ENCODE measurements around the gene TMEM223.

The TMEM223 gene

GRCh38 chr11:62805076-62805892 is 13.5 kb upstream of the TMEM223 start, which contains the start of gene NXF1 (continued):
- TF ChIP-seq KLF7 (tag by site-specific recombination; IDR thresholded peaks at IDR 0.05; ENCODE audit: borderline replicate concordance) (no peak), SP2 (tag by site-specific recombination; IDR thresholded peaks at IDR 0.05) (peak; percentile 84), ZFP41 (tag by site-specific recombination; IDR thresholded peaks at IDR 0.05; ENCODE audit: borderline replicate concordance) (no peak), ZNF2 (tag by site-specific recombination; IDR thresholded peaks at IDR 0.05) (no peak), ZNF121 (tag by site-specific recombination; IDR thresholded peaks at IDR 0.05) (no peak), MZF1 (tag by site-specific recombination; IDR thresholded peaks at IDR 0.05; ENCODE audit: borderline replicate concordance) (no peak; the same call in 1 of the 2 replicates), ZNF391 (tag by site-specific recombination; IDR thresholded peaks at IDR 0.05; ENCODE audit: borderline replicate concordance, low read depth) (peak; percentile 78; the same call in 1 of the 2 replicates), ZNF184 (tag by site-specific recombination; IDR thresholded peaks at IDR 0.05) (peak; percentile 29; the same call in 1 of the 2 replicates), ZBTB7A (tag by site-specific recombination; IDR thresholded peaks at IDR 0.05; ENCODE audit: low read depth) (no peak), KLF10 (tag by site-specific recombination; IDR thresholded peaks at IDR 0.05) (peak; percentile 30; the same call in 1 of the 2 replicates), ZNF311 (tag by site-specific recombination; IDR thresholded peaks at IDR 0.05; ENCODE audit: borderline replicate concordance) (no peak), ZBTB8A (tag by site-specific recombination; IDR thresholded peaks at IDR 0.05) (peak; percentile 94), ZNF510 (tag by site-specific recombination; IDR thresholded peaks at IDR 0.05; ENCODE audit: insufficient replicate concordance) (no peak), OVOL3 (tag by site-specific recombination; IDR thresholded peaks at IDR 0.05) (no peak), ZBTB11 (tag by site-specific recombination; conservative IDR thresholded peaks at IDR 0.05; ENCODE audit: low read depth) (0 out of 2 replicates have a peak, but pooled peaks have one; percentile 20), ZNF292 (tag by site-specific recombination; IDR thresholded peaks at IDR 0.05; ENCODE audit: borderline replicate concordance, low read depth) (no peak), ZEB2 (tag by site-specific recombination; IDR thresholded peaks at IDR 0.05) (peak; percentile 57), ZBTB6 (tag by site-specific recombination; IDR thresholded peaks at IDR 0.05) (peak; percentile 28; the same call in 1 of the 2 replicates), ZNF549 (tag by site-specific recombination; IDR thresholded peaks at IDR 0.05) (no peak), ZNF585B (tag by site-specific recombination; IDR thresholded peaks at IDR 0.05) (no peak), ZNF654 (tag by site-specific recombination; IDR thresholded peaks at IDR 0.05; ENCODE audit: low read depth) (no peak), ZNF169 (tag by site-specific recombination; IDR thresholded peaks at IDR 0.05) (no peak), ZNF23 (tag by site-specific recombination; IDR thresholded peaks at IDR 0.05; ENCODE audit: borderline replicate concordance) (no peak), ZNF239 (tag by site-specific recombination; IDR thresholded peaks at IDR 0.05) (no peak), ZFP37 (tag by site-specific recombination; IDR thresholded peaks at IDR 0.05) (no peak)
- TF ChIP-seq, protein P1, sequence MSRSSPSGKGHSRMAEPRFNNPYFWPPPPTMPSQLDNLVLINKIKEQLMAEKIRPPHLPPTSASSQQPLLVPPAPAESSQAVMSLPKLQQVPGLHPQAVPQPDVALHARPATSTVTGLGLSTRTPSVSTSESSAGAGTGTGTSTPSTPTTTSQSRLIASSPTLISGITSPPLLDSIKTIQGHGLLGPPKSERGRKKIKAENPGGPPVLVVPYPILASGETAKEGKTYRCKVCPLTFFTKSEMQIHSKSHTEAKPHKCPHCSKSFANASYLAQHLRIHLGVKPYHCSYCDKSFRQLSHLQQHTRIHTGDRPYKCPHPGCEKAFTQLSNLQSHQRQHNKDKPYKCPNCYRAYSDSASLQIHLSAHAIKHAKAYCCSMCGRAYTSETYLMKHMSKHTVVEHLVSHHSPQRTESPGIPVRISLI (tag by site-specific recombination; IDR thresholded peaks at IDR 0.05) = no peak
- TF ChIP-seq, protein P2, sequence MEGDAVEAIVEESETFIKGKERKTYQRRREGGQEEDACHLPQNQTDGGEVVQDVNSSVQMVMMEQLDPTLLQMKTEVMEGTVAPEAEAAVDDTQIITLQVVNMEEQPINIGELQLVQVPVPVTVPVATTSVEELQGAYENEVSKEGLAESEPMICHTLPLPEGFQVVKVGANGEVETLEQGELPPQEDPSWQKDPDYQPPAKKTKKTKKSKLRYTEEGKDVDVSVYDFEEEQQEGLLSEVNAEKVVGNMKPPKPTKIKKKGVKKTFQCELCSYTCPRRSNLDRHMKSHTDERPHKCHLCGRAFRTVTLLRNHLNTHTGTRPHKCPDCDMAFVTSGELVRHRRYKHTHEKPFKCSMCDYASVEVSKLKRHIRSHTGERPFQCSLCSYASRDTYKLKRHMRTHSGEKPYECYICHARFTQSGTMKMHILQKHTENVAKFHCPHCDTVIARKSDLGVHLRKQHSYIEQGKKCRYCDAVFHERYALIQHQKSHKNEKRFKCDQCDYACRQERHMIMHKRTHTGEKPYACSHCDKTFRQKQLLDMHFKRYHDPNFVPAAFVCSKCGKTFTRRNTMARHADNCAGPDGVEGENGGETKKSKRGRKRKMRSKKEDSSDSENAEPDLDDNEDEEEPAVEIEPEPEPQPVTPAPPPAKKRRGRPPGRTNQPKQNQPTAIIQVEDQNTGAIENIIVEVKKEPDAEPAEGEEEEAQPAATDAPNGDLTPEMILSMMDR (tag by site-specific recombination; IDR thresholded peaks at IDR 0.05) = no peak
- TF ChIP-seq, protein P3, sequence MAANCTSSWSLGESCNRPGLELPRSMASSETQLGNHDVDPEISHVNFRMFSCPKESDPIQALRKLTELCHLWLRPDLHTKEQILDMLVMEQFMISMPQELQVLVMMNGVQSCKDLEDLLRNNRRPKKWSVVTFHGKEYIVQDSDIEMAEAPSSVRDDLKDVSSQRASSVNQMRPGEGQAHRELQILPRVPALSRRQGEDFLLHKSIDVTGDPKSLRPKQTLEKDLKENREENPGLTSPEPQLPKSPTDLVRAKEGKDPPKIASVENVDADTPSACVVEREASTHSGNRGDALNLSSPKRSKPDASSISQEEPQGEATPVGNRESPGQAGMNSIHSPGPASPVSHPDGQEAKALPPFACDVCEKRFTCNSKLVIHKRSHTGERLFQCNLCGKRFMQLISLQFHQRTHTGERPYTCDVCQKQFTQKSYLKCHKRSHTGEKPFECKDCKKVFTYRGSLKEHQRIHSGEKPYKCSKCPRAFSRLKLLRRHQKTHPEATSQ (tag by site-specific recombination; IDR thresholded peaks at IDR 0.05) = peak; percentile 89
- TF ChIP-seq, protein P4, sequence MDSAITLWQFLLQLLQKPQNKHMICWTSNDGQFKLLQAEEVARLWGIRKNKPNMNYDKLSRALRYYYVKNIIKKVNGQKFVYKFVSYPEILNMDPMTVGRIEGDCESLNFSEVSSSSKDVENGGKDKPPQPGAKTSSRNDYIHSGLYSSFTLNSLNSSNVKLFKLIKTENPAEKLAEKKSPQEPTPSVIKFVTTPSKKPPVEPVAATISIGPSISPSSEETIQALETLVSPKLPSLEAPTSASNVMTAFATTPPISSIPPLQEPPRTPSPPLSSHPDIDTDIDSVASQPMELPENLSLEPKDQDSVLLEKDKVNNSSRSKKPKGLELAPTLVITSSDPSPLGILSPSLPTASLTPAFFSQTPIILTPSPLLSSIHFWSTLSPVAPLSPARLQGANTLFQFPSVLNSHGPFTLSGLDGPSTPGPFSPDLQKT (IDR thresholded peaks at IDR 0.05; ENCODE audit: borderline replicate concordance, low read depth, low read length) = no peak
